Stomach (tissue), 4 donors: Measurements from ENCODE around the gene ZNF415.

Experiments
- CTCF ChIP-seq, 7 experiments: fragments of 450-650 bp in 4 of 7; fragments of 200-600 bp in 3 of 7; sonication (generic) in 3 of 7; IDR thresholded peaks; one replicate each; pipeline ENCODE4 v1.5.1; 2016 to 2019; ENCODE audit warnings: antibody characterized with exemption in 7 of 7, control low read depth in 2 of 7, mild to moderate bottlenecking in 1 of 7
- POLR2A ChIP-seq, 4 donors: fragments of 450-650 bp; IDR thresholded peaks; one replicate each; pipeline ENCODE4 v1.6.1; 2016; ENCODE audit warnings: antibody characterized with exemption in 4 of 4, control low read depth in 2 of 4, mild to moderate bottlenecking in 1 of 4, moderate library complexity in 1 of 4

GRCh38 chr19:53082929-53083328 lies 49.8 kb downstream of the ZNF415 start:
- TF ChIP-seq CTCF (IDR thresholded peaks at IDR 0.05) (no peak), POLR2A (IDR thresholded peaks at IDR 0.05) (no peak)
